ENCODE data around the gene TTLL5. TPM values are rescaled to one million over a fixed set of nuclear protein-coding genes. Genes with fewer than 3 reads are reported as not detected.

TTLL5 gene
- total and polyA plus RNA-seq, 10 of the 15 experiments (the other 5 are each of a cell fraction or from before 2014, with no cell fraction given) = 3.2 to 25.9 (median 13.8) TPM

DNA sequence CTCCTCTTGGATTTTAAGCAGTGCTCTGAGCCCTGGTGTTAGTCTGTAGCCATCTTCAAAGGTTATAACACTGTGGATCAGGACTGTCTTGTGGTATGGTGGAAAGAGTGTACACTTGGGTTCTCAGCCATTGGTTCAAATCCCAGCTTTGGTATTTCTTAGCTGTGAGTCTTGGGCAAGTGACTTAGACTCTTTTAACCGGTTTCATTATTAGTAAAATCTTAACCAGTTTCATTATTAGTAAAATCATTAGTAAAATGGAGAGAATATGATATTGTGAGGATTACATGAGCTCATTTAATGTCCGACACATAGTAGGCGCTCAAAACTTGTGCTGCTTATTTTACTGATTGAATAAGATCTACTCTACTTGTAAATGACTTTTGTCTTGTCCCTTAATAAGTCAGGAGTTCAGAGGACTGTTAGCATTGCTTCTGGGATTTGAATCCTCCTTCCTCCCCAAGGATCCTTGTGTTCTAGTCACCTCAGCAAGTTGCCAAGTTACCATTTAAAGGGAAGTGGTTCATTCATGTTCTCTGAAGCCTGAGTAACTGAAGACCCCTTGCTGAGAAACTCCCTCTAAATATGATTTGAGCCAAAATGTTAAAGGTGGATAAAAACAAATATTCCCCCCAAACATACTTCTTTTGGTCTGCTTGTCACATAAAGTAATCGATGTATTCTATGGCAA lies 12.4 kb downstream of the TTLL5 start (continued):
- TF ChIP-seq FOXM1 (IDR thresholded peaks at IDR 0.05; ENCODE audit: low read depth, low read length) = peak; percentile 52; the same call in 1 of the 2 replicates
- no peak for TF ChIP-seq SUZ12 (IDR thresholded peaks at IDR 0.05; ENCODE audit: unreplicated experiment)
- TF ChIP-seq NR2F1 (conservative IDR thresholded peaks at IDR 0.05) = 0 out of 2 replicates have a peak, but pooled peaks have one; percentile 38
- TF ChIP-seq TBL1XR1 (IDR thresholded peaks at IDR 0.05; ENCODE audit: low read depth, low read length) = no peak
- TF ChIP-seq, protein P1, sequence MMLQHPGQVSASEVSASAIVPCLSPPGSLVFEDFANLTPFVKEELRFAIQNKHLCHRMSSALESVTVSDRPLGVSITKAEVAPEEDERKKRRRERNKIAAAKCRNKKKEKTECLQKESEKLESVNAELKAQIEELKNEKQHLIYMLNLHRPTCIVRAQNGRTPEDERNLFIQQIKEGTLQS (IDR thresholded peaks at IDR 0.05; ENCODE audit: borderline replicate concordance, extremely low read depth, low read depth, low read length) = no peak
- peak; percentile 98 for TF ChIP-seq ZNF217 (IDR thresholded peaks at IDR 0.05)
- TF ChIP-seq SRF (IDR thresholded peaks at IDR 0.05; ENCODE audit: low read depth in 2 of 2, low read length in 2 of 2) = peak in 1 of 2 experiments; percentile 18; a peak in 1 of 4 replicates
- TF ChIP-seq MYB (IDR thresholded peaks at IDR 0.05; ENCODE audit: borderline replicate concordance, low read depth, low read length) = no peak
- TF ChIP-seq, protein P2, sequence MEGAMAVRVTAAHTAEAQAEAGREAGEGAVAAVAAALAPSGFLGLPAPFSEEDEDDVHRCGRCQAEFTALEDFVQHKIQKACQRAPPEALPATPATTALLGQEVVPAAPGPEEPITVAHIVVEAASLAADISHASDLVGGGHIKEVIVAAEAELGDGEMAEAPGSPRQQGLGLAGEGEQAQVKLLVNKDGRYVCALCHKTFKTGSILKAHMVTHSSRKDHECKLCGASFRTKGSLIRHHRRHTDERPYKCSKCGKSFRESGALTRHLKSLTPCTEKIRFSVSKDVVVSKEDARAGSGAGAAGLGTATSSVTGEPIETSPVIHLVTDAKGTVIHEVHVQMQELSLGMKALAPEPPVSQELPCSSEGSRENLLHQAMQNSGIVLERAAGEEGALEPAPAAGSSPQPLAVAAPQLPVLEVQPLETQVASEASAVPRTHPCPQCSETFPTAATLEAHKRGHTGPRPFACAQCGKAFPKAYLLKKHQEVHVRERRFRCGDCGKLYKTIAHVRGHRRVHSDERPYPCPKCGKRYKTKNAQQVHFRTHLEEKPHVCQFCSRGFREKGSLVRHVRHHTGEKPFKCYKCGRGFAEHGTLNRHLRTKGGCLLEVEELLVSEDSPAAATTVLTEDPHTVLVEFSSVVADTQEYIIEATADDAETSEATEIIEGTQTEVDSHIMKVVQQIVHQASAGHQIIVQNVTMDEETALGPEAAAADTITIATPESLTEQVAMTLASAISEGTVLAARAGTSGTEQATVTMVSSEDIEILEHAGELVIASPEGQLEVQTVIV (IDR thresholded peaks at IDR 0.05; ENCODE audit: borderline replicate concordance, partially characterized antibody) = no peak
- no peak for TF ChIP-seq TARDBP (IDR thresholded peaks at IDR 0.05; ENCODE audit: borderline replicate concordance)
- TF ChIP-seq HDGF (IDR thresholded peaks at IDR 0.05) = no peak
- TF ChIP-seq IRF4 (IDR thresholded peaks at IDR 0.05; ENCODE audit: low read depth, low read length) = peak; percentile 64; the same call in 1 of the 2 replicates
- TF ChIP-seq BHLHE40 (IDR thresholded peaks at IDR 0.05; ENCODE audit: borderline replicate concordance in 1 of 2, low read depth in 2 of 2, low read length in 1 of 2) = 0 out of 4 replicates have a peak, but pooled peaks of 1 of the 2 experiments have one; percentile 10
- no peak for TF ChIP-seq SREBF1 (IDR thresholded peaks at IDR 0.05; ENCODE audit: low read length)
- TF ChIP-seq, protein P3, sequence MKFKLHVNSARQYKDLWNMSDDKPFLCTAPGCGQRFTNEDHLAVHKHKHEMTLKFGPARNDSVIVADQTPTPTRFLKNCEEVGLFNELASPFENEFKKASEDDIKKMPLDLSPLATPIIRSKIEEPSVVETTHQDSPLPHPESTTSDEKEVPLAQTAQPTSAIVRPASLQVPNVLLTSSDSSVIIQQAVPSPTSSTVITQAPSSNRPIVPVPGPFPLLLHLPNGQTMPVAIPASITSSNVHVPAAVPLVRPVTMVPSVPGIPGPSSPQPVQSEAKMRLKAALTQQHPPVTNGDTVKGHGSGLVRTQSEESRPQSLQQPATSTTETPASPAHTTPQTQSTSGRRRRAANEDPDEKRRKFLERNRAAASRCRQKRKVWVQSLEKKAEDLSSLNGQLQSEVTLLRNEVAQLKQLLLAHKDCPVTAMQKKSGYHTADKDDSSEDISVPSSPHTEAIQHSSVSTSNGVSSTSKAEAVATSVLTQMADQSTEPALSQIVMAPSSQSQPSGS (IDR thresholded peaks at IDR 0.05; ENCODE audit: low read length) = peak; percentile 84
- no peak for TF ChIP-seq FOS (IDR thresholded peaks at IDR 0.05; ENCODE audit: borderline replicate concordance, extremely low read depth, insufficient read length)
- TF ChIP-seq GABPA (IDR thresholded peaks at IDR 0.05; ENCODE audit: low read depth) = peak; percentile 46; the same call in 1 of the 2 replicates
- TF ChIP-seq SMAD1 (IDR thresholded peaks at IDR 0.05; ENCODE audit: low read depth, partially characterized antibody) = no peak
- TF ChIP-seq, protein P4, sequence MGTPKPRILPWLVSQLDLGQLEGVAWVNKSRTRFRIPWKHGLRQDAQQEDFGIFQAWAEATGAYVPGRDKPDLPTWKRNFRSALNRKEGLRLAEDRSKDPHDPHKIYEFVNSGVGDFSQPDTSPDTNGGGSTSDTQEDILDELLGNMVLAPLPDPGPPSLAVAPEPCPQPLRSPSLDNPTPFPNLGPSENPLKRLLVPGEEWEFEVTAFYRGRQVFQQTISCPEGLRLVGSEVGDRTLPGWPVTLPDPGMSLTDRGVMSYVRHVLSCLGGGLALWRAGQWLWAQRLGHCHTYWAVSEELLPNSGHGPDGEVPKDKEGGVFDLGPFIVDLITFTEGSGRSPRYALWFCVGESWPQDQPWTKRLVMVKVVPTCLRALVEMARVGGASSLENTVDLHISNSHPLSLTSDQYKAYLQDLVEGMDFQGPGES (IDR thresholded peaks at IDR 0.05) = no peak
- TF ChIP-seq PAX5 (IDR thresholded peaks at IDR 0.05; ENCODE audit: borderline replicate concordance, low read depth, low read length) = no peak
- TF ChIP-seq MTA2 (IDR thresholded peaks at IDR 0.05; ENCODE audit: low read depth) = peak; percentile 66
- TF ChIP-seq, protein P5, sequence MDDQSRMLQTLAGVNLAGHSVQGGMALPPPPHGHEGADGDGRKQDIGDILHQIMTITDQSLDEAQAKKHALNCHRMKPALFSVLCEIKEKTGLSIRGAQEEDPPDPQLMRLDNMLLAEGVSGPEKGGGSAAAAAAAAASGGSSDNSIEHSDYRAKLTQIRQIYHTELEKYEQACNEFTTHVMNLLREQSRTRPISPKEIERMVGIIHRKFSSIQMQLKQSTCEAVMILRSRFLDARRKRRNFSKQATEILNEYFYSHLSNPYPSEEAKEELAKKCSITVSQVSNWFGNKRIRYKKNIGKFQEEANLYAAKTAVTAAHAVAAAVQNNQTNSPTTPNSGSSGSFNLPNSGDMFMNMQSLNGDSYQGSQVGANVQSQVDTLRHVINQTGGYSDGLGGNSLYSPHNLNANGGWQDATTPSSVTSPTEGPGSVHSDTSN (IDR thresholded peaks at IDR 0.05; ENCODE audit: insufficient replicate concordance, low read depth, low read length) = no peak
- TF ChIP-seq CBFB (IDR thresholded peaks at IDR 0.05; ENCODE audit: low read depth) = no peak
- TF ChIP-seq BCL11A (IDR thresholded peaks at IDR 0.05; ENCODE audit: low read depth, low read length) = peak; percentile 18; the same call in 1 of the 2 replicates
- no peak for TF ChIP-seq ZNF207 (IDR thresholded peaks at IDR 0.05; ENCODE audit: borderline replicate concordance)
